Brain microvascular endothelial cell (primary cell): ENCODE results near the gene LDB3.

ENCODE experiments used
- DNase-seq: peaks from one replicate; pipeline ENCODE4 v3.0.0-alpha.2; 2020
- H3K27ac ChIP-seq: fragments of 250-450 bp; sonication (Bioruptor Pico); 2 replicates; pipeline ENCODE4 v1.5.1; 2020; ENCODE audit warnings: mild to moderate bottlenecking, moderate library complexity
- H3K27me3 ChIP-seq: fragments of 250-450 bp; sonication (Bioruptor Pico); replicated peaks from 2 replicates; pipeline ENCODE4 v1.5.1; 2020; ENCODE audit warnings: mild to moderate bottlenecking
- H3K36me3 ChIP-seq: fragments of 250-450 bp; sonication (Bioruptor Pico); replicated peaks from 2 replicates; pipeline ENCODE4 v1.5.1; 2020; ENCODE audit warnings: mild to moderate bottlenecking
- H3K4me3 ChIP-seq: 2 replicates; pipeline ENCODE4 v1.5.1; 2011; ENCODE audit warnings: low read depth, mild to moderate bottlenecking, control low read depth, low read length, moderate library complexity
- CTCF ChIP-seq: IDR thresholded peaks from 2 replicates; pipeline ENCODE4 v1.5.1; 2011; ENCODE audit warnings: low read depth, mild to moderate bottlenecking, moderate library complexity, low read length, control low read depth, inconsistent platforms; ENCODE audit errors: missing control alignments
- in situ Hi-C: cut with HindIII; loops from 2 replicates; pipeline ENCODE4 v1.10.0; 2017; ENCODE audit warnings: low sequenced_read_pairs, low pct_ligation_motif_present

LDB3 gene

DNA sequence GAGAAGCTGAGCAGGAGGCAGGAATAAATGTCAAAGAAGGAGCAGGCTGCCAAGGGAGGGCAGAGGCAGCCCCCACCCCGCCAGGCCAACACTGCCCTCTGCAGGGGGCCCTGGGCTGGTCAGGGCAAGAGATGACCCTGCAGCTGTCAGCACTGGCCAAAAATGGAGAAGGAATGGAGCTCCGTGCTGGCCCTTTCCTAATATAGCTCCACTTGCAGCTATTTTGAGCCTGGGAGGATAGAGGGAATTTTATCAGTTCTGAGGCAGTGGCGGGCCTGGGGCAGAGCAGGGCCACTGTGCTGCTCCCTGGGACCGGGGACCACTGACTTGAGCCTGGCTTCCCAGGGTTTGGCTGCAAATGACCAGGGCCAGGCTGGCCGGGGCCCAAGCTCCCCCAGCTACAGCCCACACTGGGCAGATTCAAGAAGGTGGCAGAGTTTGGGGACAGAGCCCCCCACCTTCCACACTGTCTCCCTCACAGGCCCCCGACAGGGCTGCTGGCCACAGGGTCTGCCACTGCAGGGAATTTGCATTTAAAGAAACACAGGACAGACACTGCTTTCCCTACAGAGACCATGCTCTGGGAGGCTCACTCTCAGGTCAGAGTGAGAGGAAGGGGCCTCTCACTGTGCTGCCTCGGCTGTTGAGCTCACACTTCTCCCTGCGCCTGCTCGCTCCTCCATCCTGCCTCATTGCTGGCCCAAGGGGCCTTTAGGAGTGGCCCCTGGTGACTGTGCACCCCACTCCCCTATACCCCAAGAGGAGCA lies 16.2 kb downstream of the LDB3 start:
- Histone ChIP-seq H3K36me3 (no peaks in the 10 kb centered on the region), H3K4me3 (no peak overlapping the region), H3K27me3 (peaks cover 16% of the 10 kb centered on the region), H3K27ac (no peak overlapping the region)
- in situ Hi-C loops = no loop called here
- peak; percentile 6 for DNase-seq
- TF ChIP-seq CTCF = peak; percentile 63

DNA sequence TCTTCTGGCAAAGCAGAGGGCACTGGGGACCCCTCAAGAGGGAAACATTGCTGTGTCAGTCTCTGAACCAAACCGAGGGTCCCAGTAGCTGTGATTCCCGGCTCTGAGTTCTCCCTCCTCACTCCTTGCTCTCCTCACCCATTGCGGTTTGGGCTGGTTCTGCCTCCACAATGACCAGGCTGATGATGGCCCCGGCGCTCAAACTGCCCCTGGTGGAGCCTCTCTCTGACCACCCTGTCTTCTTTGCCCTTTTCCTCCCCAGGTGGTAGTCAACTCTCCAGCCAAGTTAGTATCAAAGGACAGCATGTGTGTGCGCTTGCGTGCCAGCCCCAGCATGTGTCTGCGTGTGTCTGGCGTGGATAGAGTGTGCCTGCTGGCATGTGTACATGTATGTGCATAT lies 17.1 kb downstream of the LDB3 start:
- Histone ChIP-seq H3K27me3 (peaks cover 16% of the 10 kb centered on the region), H3K27ac (no peak overlapping the region), H3K4me3 (no peak overlapping the region), H3K36me3 (no peaks in the 10 kb centered on the region)
- DNase-seq = no peak
- TF ChIP-seq CTCF = no peak
- in situ Hi-C loops = no loop called here

GRCh38 chr10:86685893-86686632 lies 17.8 kb downstream of the LDB3 start:
- DNase-seq = no peak
- H3K4me3 ChIP-seq = no peak overlapping the region
- in situ Hi-C loops = no loop called here
- no peaks in the 10 kb centered on the region for H3K36me3 ChIP-seq
- no peak overlapping the region for H3K27ac ChIP-seq
- H3K27me3 ChIP-seq = peaks cover 16% of the 10 kb centered on the region
- TF ChIP-seq CTCF = no peak

- in situ Hi-C loops = no loop called here
- Histone ChIP-seq H3K27ac (no peak overlapping the region), H3K4me3 (no peak overlapping the region), H3K27me3 (peaks cover 16% of the 10 kb centered on the region), H3K36me3 (no peaks in the 10 kb centered on the region)
- no peak for DNase-seq
- TF ChIP-seq CTCF = no peak
Measured at GRCh38 chr10:86686972-86687371, 18.7 kb downstream of the LDB3 start.

DNA sequence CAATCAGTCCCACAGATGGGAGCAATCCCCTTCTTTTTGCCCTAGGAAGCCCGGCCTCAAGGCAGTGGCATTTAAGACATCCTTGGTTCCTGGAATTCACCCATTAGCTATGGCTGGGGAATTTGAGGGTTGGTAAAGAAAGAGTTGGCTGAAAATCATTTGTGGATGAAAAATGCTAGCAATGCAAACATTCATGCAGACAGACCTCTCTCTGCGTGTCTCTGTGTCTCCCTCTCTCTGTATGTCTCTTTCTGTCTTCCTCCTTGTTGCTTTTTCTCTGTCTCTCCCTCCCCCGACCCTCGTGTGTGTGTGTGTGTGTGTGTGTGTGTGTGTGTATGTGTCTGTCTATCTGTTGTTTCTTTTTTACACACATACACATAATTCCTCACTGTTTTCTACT lies 19.4 kb downstream of the LDB3 start:
- Histone ChIP-seq H3K27ac (no peak overlapping the region), H3K36me3 (no peaks in the 10 kb centered on the region), H3K27me3 (peaks cover 16% of the 10 kb centered on the region), H3K4me3 (no peak overlapping the region)
- DNase-seq = no peak
- no peak for TF ChIP-seq CTCF
- in situ Hi-C loops = no loop called here
